Measurements from ENCODE around the gene RPS6KA3. TPM values are rescaled to one million over a fixed set of nuclear protein-coding genes. Genes with fewer than 3 reads are reported as not detected.

RPS6KA3 gene
- total RNA-seq, 1 donor from 2014 or later, result 33.6 TPM

GRCh38 chrX:20270562-20270890 lies 3.8 kb upstream of the RPS6KA3 start:
- intact Hi-C loops (cut with micrococcal nuclease), result no loop called here

GRCh38 chrX:20269848-20270561 lies 3.3 kb upstream of the RPS6KA3 start:
- H3K4me1 ChIP-seq, result no peaks in the 10 kb centered on the region
- no peak overlapping the region for H3K4me3 ChIP-seq
- no peaks in the 10 kb centered on the region for H3K9me3 ChIP-seq (replicated peaks)
- DNase-seq, result no peak
- no peaks in the 10 kb centered on the region for H3K36me3 ChIP-seq
- no peak for TF ChIP-seq CTCF (IDR thresholded peaks at IDR 0.05; ENCODE audit: borderline replicate concordance)
- H3K27ac ChIP-seq (replicated peaks), result no peak overlapping the region
- intact Hi-C loops (cut with micrococcal nuclease), result loop anchor here (10.0 kb wide), 1 partner anchor 55 kb away; no protein-coding TSS in a partner anchor
- H3K27me3 ChIP-seq (ENCODE audit: low read depth), result no peaks in the 10 kb centered on the region

More at GRCh38 chrX:20270562-20270890, 3.8 kb upstream of the RPS6KA3 start:
- Histone ChIP-seq H3K27ac (replicated peaks) (no peak overlapping the region), H3K9me3 (replicated peaks) (no peaks in the 10 kb centered on the region), H3K27me3 (ENCODE audit: low read depth) (no peaks in the 10 kb centered on the region), H3K36me3 (no peaks in the 10 kb centered on the region), H3K4me1 (no peaks in the 10 kb centered on the region), H3K4me3 (no peak overlapping the region)
- TF ChIP-seq CTCF (IDR thresholded peaks at IDR 0.05; ENCODE audit: borderline replicate concordance), result no peak
- DNase-seq, result no peak

- no peak for TF ChIP-seq CTCF (IDR thresholded peaks at IDR 0.05; ENCODE audit: borderline replicate concordance)
- Histone ChIP-seq H3K36me3 (no peaks in the 10 kb centered on the region), H3K4me1 (peaks cover 19% of the 10 kb centered on the region), H3K4me3 (peak overlapping the region; percentile 76), H3K27me3 (ENCODE audit: low read depth) (no peaks in the 10 kb centered on the region), H3K27ac (replicated peaks) (peak overlapping the region; percentile 88), H3K9me3 (replicated peaks) (no peaks in the 10 kb centered on the region)
- intact Hi-C loops (cut with micrococcal nuclease), result loop anchor here (10.0 kb wide), 1 partner anchor 53 kb away; no protein-coding TSS in a partner anchor
- peak; percentile 58 for DNase-seq
Measured at GRCh38 chrX:20267931-20268701, 1.4 kb upstream of the RPS6KA3 start.

GRCh38 chrX:20267607-20267930 lies 860 bp upstream of the RPS6KA3 start:
- Histone ChIP-seq H3K36me3 (no peaks in the 10 kb centered on the region), H3K4me1 (peaks cover 24% of the 10 kb centered on the region), H3K27ac (replicated peaks) (peak overlapping the region; percentile 88), H3K9me3 (replicated peaks) (no peaks in the 10 kb centered on the region), H3K27me3 (ENCODE audit: low read depth) (no peaks in the 10 kb centered on the region), H3K4me3 (peak overlapping the region; percentile 76)
- no peak for TF ChIP-seq CTCF (IDR thresholded peaks at IDR 0.05; ENCODE audit: borderline replicate concordance)
- intact Hi-C loops (cut with micrococcal nuclease), result loop anchor here (10.0 kb wide), 1 partner anchor 53 kb away; no protein-coding TSS in a partner anchor
- no peak for DNase-seq

GRCh38 chrX:20265726-20266681 lies 705 bp downstream of the RPS6KA3 start:
- peak overlapping the region; percentile 88 for H3K27ac ChIP-seq (replicated peaks)
- DNase-seq, result peak; percentile 15
- no peaks in the 10 kb centered on the region for H3K36me3 ChIP-seq
- H3K27me3 ChIP-seq (ENCODE audit: low read depth), result no peaks in the 10 kb centered on the region
- no peaks in the 10 kb centered on the region for H3K9me3 ChIP-seq (replicated peaks)
- intact Hi-C loops (cut with micrococcal nuclease), result loop anchor here (10.0 kb wide), 1 partner anchor 51 kb away; no protein-coding TSS in a partner anchor
- H3K4me3 ChIP-seq, result peak overlapping the region; percentile 76
- TF ChIP-seq CTCF (IDR thresholded peaks at IDR 0.05; ENCODE audit: borderline replicate concordance), result no peak
- peaks cover 28% of the 10 kb centered on the region for H3K4me1 ChIP-seq
